Thyroid gland (tissue), 4 donors: ENCODE measurements around the gene INSC. TPM values are rescaled to one million over a fixed set of nuclear protein-coding genes. Genes with fewer than 3 reads are reported as not detected.

ENCODE experiments used
- DNase-seq, 2 donors: peaks; one replicate each; pipeline ENCODE4 v3.0.0-alpha.2; 2019
- H3K27ac ChIP-seq, 3 donors: fragments of 200-600 bp; sonication (generic); 1 replicate in 2 of 3; 2 replicates in 1 of 3; pipeline ENCODE4 v1.5.1; 2016 to 2019; ENCODE audit warnings: mild to moderate bottlenecking in 1 of 3, moderate library complexity in 1 of 3
- H3K27me3 ChIP-seq: fragments of 200-600 bp; sonication (generic); one replicate; pipeline ENCODE4 v1.5.1; 2019
- H3K36me3 ChIP-seq, 2 donors: fragments of 200-600 bp; sonication (generic); one replicate each; pipeline ENCODE4 v1.5.1; 2016 to 2019
- H3K4me1 ChIP-seq, 2 donors: fragments of 200-600 bp; sonication (generic); one replicate each; pipeline ENCODE4 v1.5.1; 2017 to 2019
- H3K4me3 ChIP-seq, 3 donors: fragments of 200-600 bp; sonication (generic); replicated peaks in 1 of 3; 1 replicate in 2 of 3; 2 replicates in 1 of 3; pipeline ENCODE4 v1.5.1; 2016; ENCODE audit warnings: mild to moderate bottlenecking in 1 of 3
- H3K9me3 ChIP-seq: fragments of 200-600 bp; sonication (generic); one replicate; pipeline ENCODE4 v1.5.1; 2017
- CTCF ChIP-seq, 6 experiments: fragments of 200-600 bp in 3 of 6; fragments of 450-650 bp in 3 of 6; sonication (generic) in 3 of 6; IDR thresholded peaks; one replicate each; pipeline ENCODE4 v1.5.1; 2016 to 2019; ENCODE audit warnings: antibody characterized with exemption in 6 of 6, mild to moderate bottlenecking in 2 of 6, inconsistent platforms in 1 of 6, moderate library complexity in 1 of 6
- POLR2A ChIP-seq, 2 donors: fragments of 450-650 bp; IDR thresholded peaks; one replicate each; pipeline ENCODE4 v1.6.1; 2017; ENCODE audit warnings: antibody characterized with exemption in 2 of 2, mild to moderate bottlenecking in 2 of 2, moderate library complexity in 1 of 2
- WGBS, 2 donors: methylation state at CpG; one replicate each; pipeline ENCODE4 v1.1.5; 2017; 5-methylcytosine and 5-hydroxymethylcytosine counted together
- intact Hi-C: fragments of 100-400 bp; cut with DNase I; formaldehyde crosslinking; loops from one replicate; pipeline ENCODE4 v1.15.1; 2023
- total RNA-seq, 4 donors: library from RNA; depleted of rRNA; stranded (reverse); fragments of >200 nt; gene quantifications; one replicate each; pipeline ENCODE4 v1.2.3, GENCODE V29; 2016

Gene INSC
- total RNA-seq, 4 donors from 2014 or later = 0.38 to 1.2 (median 0.54) TPM; not detected in 1

GRCh38 chr11:15169815-15170551 lies 55.3 kb downstream of the INSC start:
- Histone ChIP-seq H3K4me1 (no peaks in the 10 kb centered on the region), H3K36me3 (no peaks in the 10 kb centered on the region), H3K27ac (no peak overlapping the region), H3K27me3 (no peaks in the 10 kb centered on the region), H3K9me3 (no peaks in the 10 kb centered on the region), H3K4me3 (no peak overlapping the region)
- TF ChIP-seq POLR2A (IDR thresholded peaks at IDR 0.05) = no peak
- no peak for TF ChIP-seq CTCF (IDR thresholded peaks at IDR 0.05)
- 89 to 94% methylated on average over 4 of the region's 4 CpGs for WGBS, 2 donors
- intact Hi-C loops = no loop called here
- no peak for DNase-seq

GRCh38 chr11:15170698-15171097 lies 56.0 kb downstream of the INSC start:
- intact Hi-C loops = no loop called here
- DNase-seq = no peak
- Histone ChIP-seq H3K36me3 (no peaks in the 10 kb centered on the region), H3K4me3 (no peak overlapping the region), H3K9me3 (no peaks in the 10 kb centered on the region), H3K27ac (no peak overlapping the region), H3K4me1 (no peaks in the 10 kb centered on the region), H3K27me3 (no peaks in the 10 kb centered on the region)
- WGBS, 2 donors = 92 to 96% methylated on average over 3 of the region's 3 CpGs
- TF ChIP-seq CTCF (IDR thresholded peaks at IDR 0.05) (no peak), POLR2A (IDR thresholded peaks at IDR 0.05) (no peak)

- H3K4me1 ChIP-seq = no peaks in the 10 kb centered on the region
- TF ChIP-seq CTCF (IDR thresholded peaks at IDR 0.05) = no peak
- TF ChIP-seq POLR2A (IDR thresholded peaks at IDR 0.05) = no peak
- H3K36me3 ChIP-seq = no peaks in the 10 kb centered on the region
- DNase-seq = no peak
- intact Hi-C loops = no loop called here
- no peaks in the 10 kb centered on the region for H3K27me3 ChIP-seq
- WGBS, 2 donors = 85 to 92% methylated on average over 3 of the region's 3 CpGs
- H3K27ac ChIP-seq = no peak overlapping the region
- no peak overlapping the region for H3K4me3 ChIP-seq
- no peaks in the 10 kb centered on the region for H3K9me3 ChIP-seq
Measured at GRCh38 chr11:15171956-15172355, 57.2 kb downstream of the INSC start.

- Histone ChIP-seq H3K9me3 (no peaks in the 10 kb centered on the region), H3K36me3 (no peaks in the 10 kb centered on the region)
Measured at GRCh38 chr11:15175831-15176230, 61.1 kb downstream of the INSC start.

GRCh38 chr11:15176646-15177163 lies 62.0 kb downstream of the INSC start:
- Histone ChIP-seq H3K4me1 (no peaks in the 10 kb centered on the region), H3K9me3 (no peaks in the 10 kb centered on the region), H3K4me3 (no peak overlapping the region), H3K27me3 (no peaks in the 10 kb centered on the region), H3K36me3 (no peaks in the 10 kb centered on the region), H3K27ac (no peak overlapping the region)
- DNase-seq = no peak
- intact Hi-C loops = no loop called here
- WGBS, 2 donors = 85% methylated on average over 5 of the region's 5 CpGs
- TF ChIP-seq POLR2A (IDR thresholded peaks at IDR 0.05) = no peak
- no peak for TF ChIP-seq CTCF (IDR thresholded peaks at IDR 0.05)

More at GRCh38 chr11:15175831-15176230, 61.1 kb downstream of the INSC start:
- intact Hi-C loops = no loop called here
- H3K4me1 ChIP-seq = no peaks in the 10 kb centered on the region
- DNase-seq = no peak
- no peak for TF ChIP-seq POLR2A (IDR thresholded peaks at IDR 0.05)
- no peak overlapping the region for H3K27ac ChIP-seq
- 65 to 85% methylated on average over 2 to 11 of the region's 11 CpGs for WGBS, 2 donors
- no peak overlapping the region for H3K4me3 ChIP-seq
- H3K27me3 ChIP-seq = no peaks in the 10 kb centered on the region
